ENCODE data around the gene EIF4B.

DNA sequence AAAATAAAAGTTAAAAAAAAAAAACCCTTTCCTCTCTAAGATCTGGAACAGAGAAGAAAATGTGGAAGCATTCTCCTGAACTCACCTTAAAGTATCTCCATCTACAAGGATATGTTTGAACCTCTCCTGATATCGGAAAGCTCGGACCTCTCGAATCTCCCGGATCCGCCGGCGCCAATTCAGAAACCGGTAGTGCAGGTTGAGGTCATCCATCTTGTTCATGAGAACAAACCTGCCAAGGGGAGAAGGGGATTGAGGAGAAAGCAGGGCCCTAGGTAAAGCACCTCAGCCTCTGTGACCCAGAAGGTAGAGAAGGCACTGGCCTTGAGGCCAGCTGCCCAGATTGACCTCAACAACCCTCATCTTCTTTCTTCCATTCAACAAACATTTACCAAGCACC is 70.8 kb downstream of the EIF4B start:
- TF ChIP-seq CTCF (IDR thresholded peaks at IDR 0.05): no peak
- no peak for TF ChIP-seq ZFX (IDR thresholded peaks at IDR 0.05; ENCODE audit: borderline replicate concordance)

Measured in 22Rv1 (cell line).